Sigmoid colon (tissue), 7 donors: ENCODE data around the gene PCDHA8. TPM values are rescaled to one million over a fixed set of nuclear protein-coding genes. Genes with fewer than 3 reads are reported as not detected.
"Not testable (repeated sequence)": the region's sequence is repeated elsewhere in the genome, so short reads cannot be mapped to it uniquely, and the experiment has no call there.

Source experiments
- DNase-seq: peaks from one replicate; pipeline ENCODE4 v3.0.0-alpha.2; 2019
- H3K27ac ChIP-seq, 4 donors: fragments of 200-600 bp; sonication (generic); one replicate each; pipeline ENCODE4 v1.5.1; 2016 to 2019; ENCODE audit warnings: mild to moderate bottlenecking in 1 of 4
- H3K27me3 ChIP-seq, 3 donors: fragments of 200-600 bp; sonication (generic); one replicate each; pipeline ENCODE4 v1.5.1; 2019; ENCODE audit warnings: mild to moderate bottlenecking in 1 of 3
- H3K36me3 ChIP-seq, 4 donors: fragments of 200-600 bp; sonication (generic); one replicate each; pipeline ENCODE4 v1.5.1; 2016 to 2019
- H3K4me1 ChIP-seq, 4 donors: fragments of 200-600 bp; sonication (generic); one replicate each; pipeline ENCODE4 v1.5.1; 2017 to 2019
- H3K4me3 ChIP-seq, 4 donors: fragments of 200-600 bp; sonication (generic); one replicate each; pipeline ENCODE4 v1.5.1; 2017 to 2019; ENCODE audit warnings: mild to moderate bottlenecking in 2 of 4, moderate library complexity in 1 of 4
- H3K9me3 ChIP-seq, 4 donors: fragments of 200-600 bp in 3 of 4; sonication (generic) in 3 of 4; one replicate each; pipeline versions ENCODE4 v1.5.1 to v1.6.1; 2013 to 2019
- CTCF ChIP-seq, 4 experiments: fragments of 450-650 bp in 3 of 4; fragments of 200-600 bp in 1 of 4; IDR thresholded peaks; one replicate each; pipeline ENCODE4 v1.5.1; 2016 to 2019; ENCODE audit warnings: antibody characterized with exemption in 4 of 4, mild to moderate bottlenecking in 3 of 4, moderate library complexity in 2 of 4
- EP300 ChIP-seq, 4 donors: sonication (generic); formaldehyde crosslinking; IDR thresholded peaks; one replicate each; pipeline ENCODE4 v1.6.1; 2017; ENCODE audit warnings: antibody characterized with exemption in 4 of 4
- POLR2A ChIP-seq, 2 donors: fragments of 450-650 bp; IDR thresholded peaks; one replicate each; pipeline ENCODE4 v1.6.1; 2016; ENCODE audit warnings: antibody characterized with exemption in 2 of 2, mild to moderate bottlenecking in 2 of 2, moderate library complexity in 2 of 2
- POLR2AphosphoS5 ChIP-seq, 4 donors: sonication (generic); formaldehyde crosslinking; IDR thresholded peaks; one replicate each; pipeline ENCODE4 v1.6.1; 2017; ENCODE audit warnings: antibody characterized with exemption in 4 of 4
- WGBS, 2 donors: extraction: QIAGEN DNeasy Blood & Tissue Kit; methylation state at CpG; one replicate each; pipeline ENCODE4 v1.1.7; 2013; 5-methylcytosine and 5-hydroxymethylcytosine counted together
- intact Hi-C: fragments of 100-400 bp; cut with DNase I; formaldehyde crosslinking; loops from one replicate; pipeline ENCODE4 v1.15.1; 2023
- polyA plus RNA-seq, 3 donors: library from polyadenylated mRNA; stranded (reverse); fragments of 200-250 nt; gene quantifications; one replicate each; pipeline ENCODE4 v1.2.3, GENCODE V29; 2013
- total RNA-seq, 4 donors: library from RNA; depleted of rRNA; stranded (reverse); fragments of >200 nt; gene quantifications; one replicate each; pipeline ENCODE4 v1.1.0, GENCODE V29; 2016
- donor health status: healthy with polysubstance abuse.
- donor health status: Bipolar disorder and iron deficiency.
- donor health status: healthy.

The PCDHA8 gene
- total and polyA plus RNA-seq, 7 donors: 0.49 TPM; not detected in 6

GRCh38 chr5:140822281-140822629, 18.7 kb upstream of the PCDHA8 start:
- TF ChIP-seq POLR2AphosphoS5 (IDR thresholded peaks at IDR 0.05) (no peak), CTCF (IDR thresholded peaks at IDR 0.05) (no peak), POLR2A (IDR thresholded peaks at IDR 0.05) (no peak), EP300 (IDR thresholded peaks at IDR 0.05) (no peak)
- no peak overlapping the region for H3K27ac ChIP-seq
- no peak overlapping the region for H3K4me3 ChIP-seq
- WGBS, 2 donors: 30 to 35% methylated on average over 6 of the region's 6 CpGs
- H3K4me1 ChIP-seq: no peaks in the 10 kb centered on the region
- no peak for DNase-seq
- peaks cover 0 to 66% (median 2%) of the 10 kb centered on the region in 3 donors for H3K27me3 ChIP-seq
- H3K36me3 ChIP-seq: no peaks in the 10 kb centered on the region
- H3K9me3 ChIP-seq: peaks cover 0 to 18% (median 5%) of the 10 kb centered on the region in 4 donors
- intact Hi-C loops: no loop called here

DNA sequence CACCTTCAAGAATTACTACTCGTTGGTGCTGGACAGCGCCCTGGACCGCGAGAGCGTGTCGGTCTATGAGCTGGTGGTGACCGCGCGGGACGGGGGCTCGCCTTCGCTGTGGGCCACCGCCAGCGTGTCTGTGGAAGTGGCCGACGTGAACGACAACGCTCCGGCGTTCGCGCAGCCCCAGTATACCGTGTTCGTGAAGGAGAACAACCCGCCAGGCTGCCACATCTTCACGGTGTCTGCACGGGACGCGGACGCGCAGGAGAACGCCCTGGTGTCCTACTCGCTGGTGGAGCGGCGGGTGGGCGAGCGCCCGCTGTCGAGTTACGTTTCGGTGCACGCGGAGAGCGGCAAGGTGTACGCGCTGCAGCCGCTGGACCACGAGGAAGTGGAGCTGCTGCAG, 18.0 kb upstream of the PCDHA8 start:
- peak; percentile 53 for DNase-seq
- H3K4me1 ChIP-seq, H3K27ac ChIP-seq, intact Hi-C loops, H3K36me3 ChIP-seq, H3K4me3 ChIP-seq: not testable (repeated sequence)
- H3K9me3 ChIP-seq: peaks cover 0 to 18% (median 6%) of the 10 kb centered on the region in 4 donors
- 62 to 83% methylated on average over 48 of the region's 48 CpGs for WGBS, 2 donors
- peaks cover 0 to 73% (median 2%) of the 10 kb centered on the region in 3 donors for H3K27me3 ChIP-seq

- Histone ChIP-seq H3K4me3 (no peak overlapping the region), H3K9me3 (peaks cover 0 to 21% (median 8%) of the 10 kb centered on the region in 4 donors), H3K27me3 (peaks cover 0 to 78% (median 2%) of the 10 kb centered on the region in 3 donors), H3K27ac (no peak overlapping the region), H3K36me3 (no peaks in the 10 kb centered on the region), H3K4me1 (no peaks in the 10 kb centered on the region)
- no peak for TF ChIP-seq POLR2AphosphoS5 (IDR thresholded peaks at IDR 0.05)
- intact Hi-C loops: no loop called here
- peak; percentile 48 for DNase-seq
- 63 to 85% methylated on average over 38 of the region's 38 CpGs for WGBS, 2 donors
Observed at GRCh38 chr5:140823475-140823874, 17.5 kb upstream of the PCDHA8 start.

- DNase-seq: no peak
- no peaks in the 10 kb centered on the region for H3K36me3 ChIP-seq
- intact Hi-C loops: no loop called here
- TF ChIP-seq CTCF (IDR thresholded peaks at IDR 0.05) (no peak), EP300 (IDR thresholded peaks at IDR 0.05) (no peak), POLR2A (IDR thresholded peaks at IDR 0.05) (no peak), POLR2AphosphoS5 (IDR thresholded peaks at IDR 0.05) (no peak)
- no peaks in the 10 kb centered on the region for H3K4me1 ChIP-seq
- H3K27ac ChIP-seq: no peak within 1 kb of the TSS
- H3K4me3 ChIP-seq: peak within 1 kb of the TSS in 1 of 4 donors; percentile 9
- H3K9me3 ChIP-seq: peaks cover 0 to 25% (median 13%) of the 10 kb centered on the region in 4 donors
- peaks cover 0 to 66% (median under 1%) of the 10 kb centered on the region in 3 donors for H3K27me3 ChIP-seq
- WGBS, 2 donors: 22 to 49% methylated on average over 27 of the region's 27 CpGs
Observed at GRCh38 chr5:140827704-140828361, 13.2 kb upstream of the PCDHA8 start, which contains the start of gene PCDHA6. Gene PCDHA6, plus strand, starts transcription at chr5:140827960. Its CDS starts 132 bp downstream, at chr5:140828092.

DNA sequence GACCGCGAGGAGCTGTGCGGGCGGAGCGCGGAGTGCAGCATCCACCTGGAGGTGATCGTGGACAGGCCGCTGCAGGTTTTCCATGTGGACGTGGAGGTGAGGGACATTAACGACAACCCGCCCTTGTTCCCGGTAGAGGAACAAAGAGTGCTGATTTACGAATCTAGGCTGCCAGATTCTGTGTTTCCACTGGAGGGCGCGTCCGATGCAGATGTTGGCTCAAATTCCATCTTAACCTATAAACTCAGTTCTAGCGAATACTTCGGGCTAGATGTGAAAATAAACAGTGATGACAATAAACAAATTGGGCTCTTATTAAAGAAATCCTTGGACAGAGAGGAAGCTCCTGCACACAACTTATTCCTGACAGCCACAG, 12.6 kb upstream of the PCDHA8 start:
- H3K27me3 ChIP-seq: peaks cover 0 to 66% (median 0%) of the 10 kb centered on the region in 3 donors
- intact Hi-C loops: no loop called here
- H3K4me1 ChIP-seq: no peaks in the 10 kb centered on the region
- TF ChIP-seq CTCF (IDR thresholded peaks at IDR 0.05): no peak
- TF ChIP-seq POLR2AphosphoS5 (IDR thresholded peaks at IDR 0.05): no peak
- 28 to 60% methylated on average over 18 of the region's 18 CpGs for WGBS, 2 donors
- H3K36me3 ChIP-seq: no peaks in the 10 kb centered on the region
- peak overlapping the region in 1 of 4 donors; percentile 9 for H3K4me3 ChIP-seq
- no peak overlapping the region for H3K27ac ChIP-seq
- peaks cover 0 to 22% (median 10%) of the 10 kb centered on the region in 4 donors for H3K9me3 ChIP-seq
- no peak for DNase-seq

GRCh38 chr5:140829511-140830501, 11.2 kb upstream of the PCDHA8 start:
- 54 to 81% methylated on average over 106 of the region's 106 CpGs for WGBS, 2 donors
- H3K4me3 ChIP-seq, H3K4me1 ChIP-seq, H3K36me3 ChIP-seq, H3K27ac ChIP-seq, intact Hi-C loops, DNase-seq: not testable (repeated sequence)
- H3K27me3 ChIP-seq: peaks cover 0 to 64% (median 0%) of the 10 kb centered on the region in 3 donors
- H3K9me3 ChIP-seq: peaks cover 0 to 24% (median 14%) of the 10 kb centered on the region in 4 donors
